GM12873 (cell line): ENCODE measurements around the gene GABRG3.

Experiments
- CTCF ChIP-seq: IDR thresholded peaks from 2 replicates; pipeline ENCODE4 v1.5.1; 2012; ENCODE audit warnings: low read depth, mild to moderate bottlenecking, moderate library complexity, low read length, control low read depth; ENCODE audit not compliant: insufficient read depth; ENCODE audit errors: missing control alignments

Gene GABRG3

GRCh38 chr15:26937134-26937533 lies 33.8 kb upstream of the GABRG3 start:
- no peak for TF ChIP-seq CTCF

- no peak for TF ChIP-seq CTCF
These were observed 31.6 kb upstream of the GABRG3 start for GRCh38 chr15:26939398-26939797.

- TF ChIP-seq CTCF = no peak
These were observed 29.5 kb upstream of the GABRG3 start for GRCh38 chr15:26941489-26941888.

- no peak for TF ChIP-seq CTCF
These were observed 27.1 kb upstream of the GABRG3 start for GRCh38 chr15:26943866-26944265.

GRCh38 chr15:26945046-26945445 lies 25.9 kb upstream of the GABRG3 start:
- no peak for TF ChIP-seq CTCF

- TF ChIP-seq CTCF = no peak
These were observed 21.0 kb upstream of the GABRG3 start for GRCh38 chr15:26950001-26950400.

- TF ChIP-seq CTCF = no peak
These were observed 16.6 kb upstream of the GABRG3 start for GRCh38 chr15:26954403-26954802.

- TF ChIP-seq CTCF = no peak
These were observed 3.2 kb upstream of the GABRG3 start for GRCh38 chr15:26967719-26968269.
